ENCODE data around the gene ITSN1.

The ITSN1 gene

DNA sequence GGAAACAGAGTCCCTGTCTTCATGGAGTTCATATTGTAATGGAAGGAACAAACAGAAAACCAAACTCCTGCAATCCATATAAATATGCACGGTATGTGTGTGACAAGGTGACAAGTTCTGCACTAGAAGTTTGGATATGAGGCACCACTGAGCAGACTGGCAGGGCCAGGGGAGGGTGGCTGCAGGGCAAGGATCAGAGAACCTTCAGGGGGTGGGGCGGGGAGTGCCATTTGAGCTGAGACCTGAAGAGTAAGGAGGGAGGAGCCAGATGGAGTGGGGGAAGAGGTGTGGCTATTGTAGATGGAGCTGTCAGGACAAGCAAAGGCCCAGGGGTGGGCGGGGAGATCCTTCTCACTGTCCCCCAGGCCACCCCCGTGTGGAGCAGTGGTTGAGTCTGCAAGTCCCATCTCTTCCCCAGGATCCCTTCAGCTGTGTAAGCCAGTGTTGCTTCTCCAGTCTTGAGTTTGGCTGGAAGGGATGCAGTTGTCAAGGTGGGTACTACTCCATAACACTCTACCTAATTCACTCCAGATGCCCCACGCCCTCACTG is 196.9 kb downstream of the ITSN1 start:
- no peak for DNase-seq (ENCODE audit: low spot score)

GRCh38 chr21:33839806-33840205 is 197.5 kb downstream of the ITSN1 start:
- DNase-seq (ENCODE audit: low spot score), result no peak

DNA sequence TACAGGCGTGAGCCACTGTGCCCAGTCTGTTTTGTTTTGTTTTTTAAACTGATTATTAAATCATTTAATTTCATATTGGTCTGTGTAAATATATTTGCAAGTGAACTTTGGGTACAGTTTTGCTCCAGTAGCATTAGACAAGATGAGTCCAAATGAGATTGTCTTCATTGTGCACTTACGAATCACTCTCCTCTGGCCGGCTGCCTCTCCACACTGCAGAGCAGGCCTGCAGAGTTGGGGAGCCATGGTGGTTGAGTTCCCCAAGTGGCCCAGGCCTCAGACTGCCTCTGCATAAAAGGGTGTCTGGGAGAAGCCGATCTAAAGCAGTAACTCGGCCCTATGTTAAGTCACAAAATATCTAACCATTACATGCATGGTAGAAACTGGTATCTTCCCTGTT is 198.5 kb downstream of the ITSN1 start:
- DNase-seq (ENCODE audit: low spot score), result no peak

DNA sequence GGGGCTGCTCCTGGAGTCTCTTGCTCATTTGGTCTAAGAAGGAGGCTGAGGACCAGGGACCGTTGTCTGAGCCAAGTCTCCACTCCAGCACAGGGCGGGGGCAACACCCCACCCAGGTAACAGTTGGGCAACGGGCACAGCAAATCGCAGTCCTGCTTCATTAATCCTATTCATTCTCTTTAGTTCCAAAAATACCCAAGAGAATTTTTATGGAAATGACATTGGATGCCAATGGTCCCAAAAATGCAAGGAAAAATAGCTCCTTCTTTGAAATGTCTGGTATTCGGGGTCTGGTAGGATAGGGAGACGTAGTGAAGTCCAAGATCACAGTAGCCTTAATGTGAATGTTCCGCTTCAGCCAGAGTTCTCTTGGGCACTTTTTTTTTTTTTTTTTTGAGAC is 199.3 kb downstream of the ITSN1 start:
- DNase-seq (ENCODE audit: low spot score), result no peak

- no peak for DNase-seq (ENCODE audit: low spot score)
Observed at GRCh38 chr21:33843216-33843615, 200.9 kb downstream of the ITSN1 start.

DNA sequence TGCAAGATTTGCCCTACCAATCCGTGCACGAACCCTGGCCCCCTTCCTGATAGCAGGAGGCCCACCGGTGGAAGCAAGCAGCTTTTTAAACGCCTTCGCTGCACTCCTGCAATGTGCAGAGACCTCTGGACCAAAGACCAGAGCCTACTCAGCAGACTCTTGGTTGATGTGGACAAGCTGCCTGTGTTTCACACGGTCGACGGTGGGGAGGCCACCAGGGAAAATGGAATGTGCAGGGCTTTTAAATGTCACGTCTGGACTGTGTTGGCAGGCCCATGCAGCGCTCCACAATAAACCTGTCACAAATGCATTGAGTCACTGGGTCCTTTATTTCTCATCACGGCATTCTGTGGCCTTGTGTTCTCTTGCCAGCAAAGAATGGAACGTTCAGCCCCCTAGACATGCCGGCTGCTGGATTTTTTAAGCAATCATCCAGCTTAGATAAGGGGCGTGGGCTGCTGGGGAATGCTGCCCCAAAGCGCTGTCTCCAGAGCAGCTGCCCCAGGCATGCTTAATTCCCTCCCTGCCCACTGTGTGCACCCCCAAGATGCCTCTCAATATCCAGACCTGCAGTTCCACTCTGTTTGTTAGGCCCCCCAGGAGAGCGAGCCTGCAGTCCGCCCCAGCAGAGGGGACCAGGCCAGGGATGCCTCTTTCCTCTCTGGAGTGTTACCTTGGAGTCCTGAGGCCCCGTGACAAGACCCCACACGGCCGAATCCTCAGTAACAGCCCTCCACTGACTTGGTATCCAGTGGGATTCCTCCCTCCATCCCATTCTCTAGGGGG is 202.0 kb downstream of the ITSN1 start:
- DNase-seq (ENCODE audit: low spot score), result no peak

- no peak for DNase-seq (ENCODE audit: low spot score)
Observed at GRCh38 chr21:33844890-33845205, 202.5 kb downstream of the ITSN1 start.

- no peak for DNase-seq (ENCODE audit: low spot score)
Observed at GRCh38 chr21:33846141-33846540, 203.8 kb downstream of the ITSN1 start.

DNA sequence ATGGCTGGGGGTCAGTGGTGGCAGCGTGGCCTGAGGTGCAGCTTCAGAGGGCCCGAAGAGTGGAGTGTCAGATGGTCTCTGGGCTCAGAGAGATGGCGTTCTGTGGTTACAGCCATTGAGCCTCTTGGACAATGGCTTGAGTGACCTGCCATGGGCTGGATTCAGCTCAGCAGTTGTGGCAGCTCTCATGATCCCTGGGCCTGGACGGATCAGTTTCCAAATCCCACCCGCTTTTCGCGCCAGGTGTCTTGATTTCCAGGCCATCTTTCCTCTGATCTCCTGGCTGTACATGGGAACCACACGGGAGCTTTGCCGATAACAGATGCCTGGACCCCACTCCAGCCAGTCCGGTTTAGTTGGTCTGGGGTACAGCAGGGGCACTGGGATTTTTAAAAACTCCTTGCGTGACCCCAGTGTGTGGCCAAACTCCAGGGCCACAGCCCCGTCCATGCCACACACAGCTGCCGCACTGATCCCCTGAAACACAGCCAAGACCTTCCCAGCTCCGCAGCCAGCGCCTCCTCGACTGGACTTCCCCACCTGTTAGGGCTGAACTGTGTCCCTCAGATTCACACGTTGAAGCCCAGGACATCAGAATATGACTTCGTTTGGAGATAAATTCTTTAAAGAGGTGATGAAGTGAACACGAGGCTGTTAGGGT is 205.4 kb downstream of the ITSN1 start:
- no peak for DNase-seq (ENCODE audit: low spot score)

- no peak for DNase-seq (ENCODE audit: low spot score)
Observed at GRCh38 chr21:33848249-33848953, 206.1 kb downstream of the ITSN1 start.

DNA sequence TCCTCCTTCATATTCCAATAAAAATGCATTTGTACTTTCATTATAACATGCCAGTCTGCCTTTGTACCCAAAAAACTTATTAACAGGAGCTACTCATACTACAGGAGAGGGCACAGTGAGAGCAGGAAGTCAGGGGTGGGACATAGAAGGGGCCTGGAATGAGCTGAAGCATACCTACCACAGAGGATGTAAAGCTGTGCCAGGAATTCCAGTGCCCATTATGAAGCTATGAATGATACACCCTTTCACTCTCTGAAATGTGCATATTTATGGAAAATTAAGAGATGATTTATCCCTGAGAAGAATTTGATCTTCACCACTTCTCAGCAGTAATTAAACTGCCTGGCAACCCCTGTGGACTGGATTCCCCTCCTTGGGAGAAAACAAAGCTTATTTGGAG is 207.5 kb downstream of the ITSN1 start:
- DNase-seq (ENCODE audit: low spot score), result no peak

- DNase-seq (ENCODE audit: low spot score), result no peak
Observed at GRCh38 chr21:33850401-33850800, 208.1 kb downstream of the ITSN1 start.

DNA sequence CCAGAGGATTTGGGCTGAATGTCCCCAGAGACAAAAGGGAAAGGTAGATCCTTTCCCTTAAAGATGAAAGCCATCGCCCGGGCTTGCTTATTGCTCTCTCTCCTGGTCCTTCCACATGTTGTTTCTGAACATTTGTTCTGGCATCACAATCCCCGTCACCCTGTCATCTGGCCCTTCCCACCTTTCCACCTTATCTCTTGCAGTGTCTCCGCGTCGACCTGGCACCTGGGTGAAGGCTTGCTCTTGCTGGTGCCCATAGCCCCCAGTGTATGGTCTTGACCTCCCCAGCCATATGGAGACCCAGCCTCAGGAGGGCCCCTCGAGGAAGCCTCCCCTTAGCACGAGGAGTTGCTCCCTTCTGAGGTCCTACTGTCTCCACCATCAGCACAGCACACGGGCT is 208.7 kb downstream of the ITSN1 start:
- DNase-seq (ENCODE audit: low spot score), result no peak

GRCh38 chr21:33852485-33852884 is 210.2 kb downstream of the ITSN1 start:
- DNase-seq (ENCODE audit: low spot score), result no peak

GRCh38 chr21:33854604-33855003 is 212.3 kb downstream of the ITSN1 start:
- no peak for DNase-seq (ENCODE audit: low spot score)

DNA sequence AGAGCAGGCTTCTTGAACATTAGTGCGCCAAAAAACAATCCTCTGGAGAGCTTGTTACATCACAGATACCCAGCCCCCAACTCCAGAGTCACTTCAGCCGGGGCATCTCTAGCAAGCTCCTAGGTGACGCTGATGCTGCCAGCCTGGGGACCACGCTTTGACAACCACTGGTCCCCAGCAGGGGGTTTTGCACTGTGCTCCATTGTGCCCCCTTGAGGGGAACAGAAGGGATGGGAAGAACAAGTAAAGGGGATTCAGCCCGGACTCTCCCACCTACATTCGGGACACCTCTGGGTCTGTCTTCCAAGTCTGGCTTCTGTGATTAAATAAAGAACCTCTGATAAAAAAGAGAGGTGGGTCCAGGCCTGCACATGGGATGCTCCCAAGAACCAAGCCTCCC is 212.9 kb downstream of the ITSN1 start:
- DNase-seq (ENCODE audit: low spot score), result no peak

- DNase-seq (ENCODE audit: low spot score), result no peak
Observed at GRCh38 chr21:33856893-33857527, 214.7 kb downstream of the ITSN1 start.

DNA sequence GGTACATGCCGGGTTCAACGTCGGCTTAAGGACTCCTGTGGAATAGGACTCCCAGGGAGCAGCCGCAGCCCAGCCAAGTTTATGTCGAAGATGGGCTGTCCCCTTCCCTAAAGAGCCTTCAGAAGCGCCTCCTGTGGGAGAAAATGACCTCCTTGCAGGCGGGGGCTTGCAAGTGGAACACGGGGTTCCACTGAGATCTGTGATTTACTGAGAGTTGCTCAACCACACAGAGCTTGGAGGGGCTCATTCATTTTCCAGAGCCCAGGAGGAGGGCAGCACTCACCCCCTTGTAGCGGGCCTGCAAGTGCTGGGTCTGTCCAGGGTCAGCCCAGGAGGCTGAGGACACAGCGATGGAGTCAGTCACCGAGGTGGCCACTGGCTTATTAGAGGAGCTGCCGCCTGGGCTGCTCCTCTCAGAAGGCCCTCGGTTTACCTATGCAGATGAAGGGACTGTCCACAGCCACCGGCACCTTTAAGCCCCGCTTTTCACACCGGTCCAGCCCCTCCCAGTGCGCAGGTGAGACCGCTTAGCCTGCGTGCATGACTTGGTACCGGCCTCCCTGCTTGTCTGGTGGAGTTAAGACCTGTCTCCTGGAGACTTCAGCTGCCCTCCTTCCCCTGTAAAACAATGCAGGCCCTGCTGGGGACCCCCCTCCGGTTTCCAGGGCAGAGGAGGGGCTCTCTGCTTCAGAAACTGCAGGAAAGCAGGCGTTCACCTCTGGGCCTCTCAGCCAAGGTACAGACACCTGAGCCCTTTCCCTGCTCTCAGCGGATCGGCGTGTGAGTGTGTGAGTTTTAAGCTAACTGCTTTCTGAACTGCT is 215.8 kb downstream of the ITSN1 start:
- no peak for DNase-seq (ENCODE audit: low spot score)

DNA sequence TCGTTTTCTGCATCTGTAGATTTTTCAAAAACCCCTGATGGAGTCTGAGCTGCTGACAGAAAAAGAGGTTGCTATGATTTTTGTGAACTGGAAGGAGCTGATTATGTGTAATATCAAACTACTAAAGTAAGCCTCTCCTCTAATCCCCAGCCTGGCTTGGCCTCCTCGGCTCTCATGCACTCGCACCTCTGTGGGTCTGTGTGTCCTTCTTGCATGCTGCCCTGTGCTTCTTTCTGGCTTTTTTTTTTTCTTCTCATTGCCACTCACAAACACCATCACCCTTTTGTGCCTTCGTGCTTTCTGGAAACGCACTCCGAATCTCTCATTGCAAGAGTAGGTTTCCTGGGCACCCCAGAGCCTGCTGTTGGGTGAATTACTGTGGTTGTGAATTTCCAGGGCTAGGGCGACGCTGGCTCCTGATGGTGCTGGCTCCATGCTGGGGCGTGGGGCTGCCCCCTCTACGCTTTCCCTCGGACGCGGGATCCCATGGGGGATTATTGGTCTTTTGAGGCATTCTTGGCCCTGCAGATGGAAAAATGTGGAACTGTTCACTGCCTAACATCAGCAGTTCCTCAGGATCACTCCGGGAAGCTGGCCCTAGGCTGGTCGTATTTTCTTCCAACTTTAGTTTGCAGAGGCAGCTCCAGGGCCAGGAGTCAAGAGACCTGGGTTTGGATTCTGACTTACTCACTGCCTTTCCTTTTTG is 216.5 kb downstream of the ITSN1 start:
- no peak for DNase-seq (ENCODE audit: low spot score)

GRCh38 chr21:33859373-33860102 is 217.2 kb downstream of the ITSN1 start:
- no peak for DNase-seq (ENCODE audit: low spot score)

Data from hematopoietic multipotent progenitor cell treated with erythropoietin and hydrocortisone succinate and interleukin-3 and kit ligand, for 15 days (in vitro differentiated cells).